OCI-LY7 (cell line): ENCODE measurements around the gene SLC25A47.

ENCODE experiments used
- CTCF ChIP-seq: fragments of 200-600 bp; sonication (generic); conservative IDR thresholded peaks from 2 replicates; pipeline ENCODE4 v1.5.1; 2014; ENCODE audit warnings: mild to moderate bottlenecking, antibody characterized with exemption, low read length, moderate library complexity, mixed read lengths
- EZH2phosphoT487 ChIP-seq: fragments of 200-600 bp; sonication (generic); IDR thresholded peaks from 2 replicates; pipeline ENCODE4 v1.6.1; 2018; ENCODE audit warnings: low read depth, borderline replicate concordance, mild to moderate bottlenecking, mixed run types, antibody characterized with exemption, low read length, moderate library complexity, mixed read lengths

- TF ChIP-seq CTCF (no peak), EZH2phosphoT487 (no peak)
These were observed 2.8 kb downstream of the SLC25A47 start for GRCh38 chr14:100325958-100326357.
